WI38 (cell line): ENCODE results near the gene CAPS.

Experiments used
- H3K4me3 ChIP-seq: 2 replicates; pipeline ENCODE4 v1.5.1; 2011; ENCODE audit warnings: low read depth, mild to moderate bottlenecking, control low read depth, low read length
- TF ChIP-seq, protein P1 (sequence below): IDR thresholded peaks from 2 replicates; pipeline ENCODE4 v1.5.1; 2012; ENCODE audit warnings: low read depth, mild to moderate bottlenecking, control low read depth, low read length

CAPS gene

GRCh38 chr19:5899728-5900526 lies 14.1 kb upstream of the CAPS start:
- H3K4me3 ChIP-seq: no peak overlapping the region
- TF ChIP-seq, protein P1, sequence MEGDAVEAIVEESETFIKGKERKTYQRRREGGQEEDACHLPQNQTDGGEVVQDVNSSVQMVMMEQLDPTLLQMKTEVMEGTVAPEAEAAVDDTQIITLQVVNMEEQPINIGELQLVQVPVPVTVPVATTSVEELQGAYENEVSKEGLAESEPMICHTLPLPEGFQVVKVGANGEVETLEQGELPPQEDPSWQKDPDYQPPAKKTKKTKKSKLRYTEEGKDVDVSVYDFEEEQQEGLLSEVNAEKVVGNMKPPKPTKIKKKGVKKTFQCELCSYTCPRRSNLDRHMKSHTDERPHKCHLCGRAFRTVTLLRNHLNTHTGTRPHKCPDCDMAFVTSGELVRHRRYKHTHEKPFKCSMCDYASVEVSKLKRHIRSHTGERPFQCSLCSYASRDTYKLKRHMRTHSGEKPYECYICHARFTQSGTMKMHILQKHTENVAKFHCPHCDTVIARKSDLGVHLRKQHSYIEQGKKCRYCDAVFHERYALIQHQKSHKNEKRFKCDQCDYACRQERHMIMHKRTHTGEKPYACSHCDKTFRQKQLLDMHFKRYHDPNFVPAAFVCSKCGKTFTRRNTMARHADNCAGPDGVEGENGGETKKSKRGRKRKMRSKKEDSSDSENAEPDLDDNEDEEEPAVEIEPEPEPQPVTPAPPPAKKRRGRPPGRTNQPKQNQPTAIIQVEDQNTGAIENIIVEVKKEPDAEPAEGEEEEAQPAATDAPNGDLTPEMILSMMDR: no peak

DNA sequence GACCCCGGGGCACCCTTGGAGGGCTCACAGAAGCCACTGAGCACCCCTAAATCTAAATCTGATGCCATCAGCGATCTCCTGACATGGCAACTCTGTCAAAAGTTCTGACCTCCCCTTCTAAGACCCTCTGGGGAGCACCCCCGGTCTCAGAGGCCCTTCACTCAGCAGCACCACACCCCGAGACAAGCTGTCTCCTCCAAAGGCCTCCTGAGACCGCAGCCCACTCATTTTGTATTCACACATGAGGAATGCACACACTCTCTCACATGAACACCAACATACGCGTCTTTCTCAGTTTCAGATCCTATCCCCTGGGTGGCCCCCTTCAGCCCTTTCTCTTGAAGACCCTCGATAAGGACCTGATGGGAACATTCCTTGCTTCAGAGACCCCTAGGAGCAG lies 13.1 kb upstream of the CAPS start:
- H3K4me3 ChIP-seq: no peak overlapping the region
- TF ChIP-seq, protein P1: no peak

GRCh38 chr19:5903056-5903623 lies 10.9 kb upstream of the CAPS start:
- TF ChIP-seq, protein P1: no peak
- peak overlapping the region; percentile 100 for H3K4me3 ChIP-seq

DNA sequence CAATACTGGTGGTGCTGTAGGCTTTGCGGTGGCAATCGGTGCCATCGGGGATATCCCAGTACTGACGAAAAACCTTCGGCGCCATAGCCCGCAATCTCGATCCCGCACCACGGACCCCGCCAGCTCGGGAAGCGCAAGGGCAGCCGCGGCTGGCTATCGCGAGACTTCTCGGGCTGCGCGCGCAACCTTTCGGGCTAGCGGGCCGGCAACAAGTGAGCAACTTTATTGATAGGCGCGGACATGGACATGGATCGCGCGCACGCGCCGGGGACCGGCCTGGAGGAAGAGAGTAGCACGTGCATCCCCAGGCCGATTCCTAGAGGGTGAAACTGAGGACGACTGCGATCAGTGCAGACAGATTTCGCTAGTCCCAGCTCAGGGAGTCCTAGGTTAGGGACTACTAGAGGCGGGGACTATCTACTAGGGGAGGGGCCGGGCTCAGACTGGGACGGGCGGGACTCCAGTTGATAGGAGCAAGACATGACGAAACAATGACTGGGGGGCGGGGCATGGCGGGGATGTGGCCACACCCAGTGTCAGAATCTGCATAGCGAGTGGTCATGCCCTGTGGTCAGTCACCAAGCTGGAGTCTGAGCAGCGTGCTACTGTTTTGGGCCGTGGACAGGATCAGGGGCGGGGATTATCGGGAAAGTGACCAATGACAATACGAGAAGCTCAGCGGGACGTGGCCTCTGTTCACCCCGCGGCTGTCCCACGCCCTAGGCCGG lies 10.3 kb upstream of the CAPS start, which contains the start of gene NDUFA11:
Gene NDUFA11 (minus strand): TSS at position 167 of the 728 bp plus-strand sequence. CDS start 82 bp downstream, at position 85.
- peak within 1 kb of the TSS; percentile 100 for H3K4me3 ChIP-seq
- TF ChIP-seq, protein P1: no peak

DNA sequence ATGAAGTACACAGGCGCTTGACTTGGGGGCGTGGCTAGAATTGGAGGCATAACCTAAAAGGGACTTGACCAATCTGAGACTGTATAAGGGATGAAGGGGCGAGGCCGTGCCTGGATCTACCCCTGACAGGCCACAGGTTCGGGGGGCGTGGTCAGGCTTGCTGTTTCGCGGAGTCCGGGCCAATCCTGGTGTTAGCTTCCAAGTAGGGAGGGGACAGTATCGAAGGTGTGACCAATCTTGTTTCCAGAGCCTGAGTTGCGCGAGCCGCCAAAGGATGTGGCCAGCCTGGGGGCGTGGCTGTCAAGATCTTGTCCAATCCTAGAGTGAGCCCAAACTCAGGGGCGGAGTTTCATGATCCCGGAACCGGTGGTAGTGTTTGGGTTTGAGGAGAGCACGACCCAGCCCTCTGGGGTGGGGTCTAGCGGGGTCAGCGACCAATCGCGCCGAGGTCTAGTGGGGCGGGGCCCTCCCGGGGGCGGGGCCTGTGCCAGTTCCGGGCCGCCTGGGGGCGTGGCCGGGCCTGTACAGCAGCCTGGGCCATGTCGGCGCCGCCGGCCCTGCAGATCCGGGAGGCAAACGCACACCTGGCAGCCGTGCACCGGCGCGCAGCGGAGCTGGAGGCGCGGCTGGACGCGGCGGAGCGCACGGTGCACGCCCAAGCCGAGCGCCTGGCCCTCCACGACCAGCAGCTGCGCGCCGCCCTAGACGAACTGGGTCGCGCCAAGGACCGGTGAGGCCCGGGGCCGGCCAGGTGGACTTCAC lies 9.5 kb upstream of the CAPS start, which contains the start of gene VMAC:
Gene VMAC (plus strand): TSS at position 521 of the 762 bp plus-strand sequence. CDS start 19 bp downstream, at position 540.
- TF ChIP-seq, protein P1: no peak

DNA sequence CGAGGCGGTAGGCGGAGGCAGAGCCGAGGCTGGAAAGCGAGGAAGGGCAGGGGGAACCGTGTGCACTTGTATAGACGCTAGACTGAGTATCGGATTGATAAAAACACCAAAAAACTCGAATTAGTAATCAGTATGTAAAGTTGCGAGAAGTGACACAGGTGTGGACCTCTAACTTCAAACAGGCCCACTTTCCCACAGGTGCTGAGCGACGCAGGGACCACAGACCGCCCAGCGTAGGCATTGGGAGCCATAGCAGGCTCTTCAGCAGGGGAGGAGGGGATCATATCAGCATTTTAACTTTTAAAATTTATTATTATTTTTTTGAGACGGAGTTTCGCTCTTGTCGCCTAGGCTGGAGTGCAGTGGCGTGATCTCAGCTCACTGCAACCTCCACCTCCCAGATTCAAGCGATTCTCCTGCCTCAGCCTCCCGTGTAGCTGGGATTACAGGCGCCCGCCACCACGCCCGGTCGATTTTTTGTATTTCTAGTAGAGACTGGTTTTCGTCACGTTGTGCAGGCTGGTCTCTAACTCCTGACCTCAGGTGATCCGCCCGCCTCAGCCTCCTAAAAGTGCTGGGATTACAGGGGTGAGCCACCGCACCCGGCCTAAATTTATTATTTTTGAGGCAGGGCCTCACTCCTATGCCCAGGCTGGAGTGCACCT lies 8.8 kb upstream of the CAPS start:
- TF ChIP-seq, protein P1: no peak

More for the DNA sequence above, 9.5 kb upstream of the CAPS start, which contains the start of gene VMAC:
- peak within 1 kb of the TSS; percentile 100 for H3K4me3 ChIP-seq

More for the DNA sequence above, 8.8 kb upstream of the CAPS start:
- peak overlapping the region; percentile 86 for H3K4me3 ChIP-seq
